H7 (cell line): ENCODE data around the gene GABARAPL1. TPM values are rescaled to one million over a fixed set of nuclear protein-coding genes. Genes with fewer than 3 reads are reported as not detected.
A peak's percentile ranks its signal among the peaks of the same experiment; 100 is the strongest.

Source experiments
- DNase-seq: peaks from one replicate; pipeline ENCODE4 v3.0.0; 2012
- H3K27me3 ChIP-seq: 2 replicates; pipeline ENCODE4 v1.6.0; 2011; ENCODE audit warnings: mild to moderate bottlenecking, low read length; ENCODE audit not compliant: control insufficient read depth, insufficient read depth
- H3K36me3 ChIP-seq: replicated peaks from 2 replicates; pipeline ENCODE4 v1.5.1; 2011; ENCODE audit warnings: low read length; ENCODE audit not compliant: control insufficient read depth, insufficient read depth
- H3K4me3 ChIP-seq: 2 replicates; pipeline ENCODE4 v1.5.1; 2011; ENCODE audit warnings: low read depth, mild to moderate bottlenecking, control low read depth, low read length, moderate library complexity; ENCODE audit not compliant: insufficient read depth
- total RNA-seq: library from RNA; depleted of rRNA; stranded (reverse); fragments of >200 nt; shearing (Covaris generic); gene quantifications from 2 replicates; pipeline ENCODE4 v1.2.3, GENCODE V29; 2014; rRNA removed

GABARAPL1 gene
- total RNA-seq, result 98.7 and 118 TPM in 2 replicates

DNA sequence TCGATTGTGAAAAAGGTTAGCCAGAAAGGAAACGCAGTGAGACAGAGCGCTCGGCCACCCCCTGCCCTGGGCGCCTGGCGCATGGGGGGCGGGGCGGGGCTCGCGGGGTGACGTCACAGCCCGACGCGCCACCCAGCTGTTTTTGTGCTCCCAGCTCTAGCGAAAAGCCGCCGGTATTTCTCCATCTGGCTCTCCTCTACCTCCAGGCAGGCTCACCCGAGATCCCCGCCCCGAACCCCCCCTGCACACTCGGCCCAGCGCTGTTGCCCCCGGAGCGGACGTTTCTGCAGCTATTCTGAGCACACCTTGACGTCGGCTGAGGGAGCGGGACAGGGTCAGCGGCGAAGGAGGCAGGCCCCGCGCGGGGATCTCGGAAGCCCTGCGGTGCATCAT is at the start of gene GABARAPL1:
Gene GABARAPL1 (plus strand): TSS at position 139 of the 393 bp plus-strand sequence. CDS start 253 bp downstream, at position 392.
- H3K4me3 ChIP-seq, result peak within 1 kb of the TSS; percentile 83
- DNase-seq, result peak; percentile 94
- H3K27me3 ChIP-seq, result no peaks in the 10 kb centered on the region
- no peaks in the 10 kb centered on the region for H3K36me3 ChIP-seq

DNA sequence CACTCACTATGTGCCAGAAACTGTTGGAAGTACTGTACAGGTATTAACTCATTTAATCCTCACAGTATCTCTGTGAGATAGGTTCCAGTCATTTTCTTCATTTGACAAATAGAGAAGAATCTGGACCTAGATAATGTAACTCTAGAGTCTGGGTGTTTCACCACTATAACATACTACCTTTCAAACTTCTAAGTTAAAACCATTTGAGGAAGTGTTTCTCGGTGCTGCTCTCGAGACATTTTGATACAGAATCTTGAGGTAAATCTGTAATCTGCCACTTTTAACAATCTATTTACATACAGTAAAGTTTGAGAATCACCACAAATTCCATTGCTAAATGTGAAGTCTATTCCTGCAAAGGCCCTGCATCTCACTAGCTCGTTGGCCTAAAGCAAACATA is 49.6 kb upstream of the GABARAPL1 start:
- no peak for DNase-seq
- H3K27me3 ChIP-seq, result no peaks in the 10 kb centered on the region
- H3K36me3 ChIP-seq, result no peaks in the 10 kb centered on the region
- H3K4me3 ChIP-seq, result no peak overlapping the region

DNA sequence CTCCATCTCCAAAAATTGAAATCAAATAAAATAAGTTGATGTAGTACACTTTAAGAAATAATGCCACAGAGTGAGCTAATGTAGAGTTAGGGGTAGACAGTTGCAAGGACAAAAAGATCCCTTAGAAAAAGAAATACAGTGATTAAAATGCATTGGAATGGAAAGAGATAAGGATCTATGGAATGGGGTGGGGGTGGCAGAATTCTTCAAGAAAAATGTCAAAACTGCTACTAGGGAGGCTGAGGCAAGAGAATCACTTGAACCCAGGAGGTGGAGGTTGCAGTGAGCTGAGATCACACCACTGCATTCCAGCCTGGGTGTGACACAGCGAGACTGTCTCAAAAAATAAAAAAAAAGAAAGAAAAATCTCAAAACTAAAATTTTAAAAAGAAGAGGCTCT is 47.3 kb upstream of the GABARAPL1 start:
- Histone ChIP-seq H3K4me3 (no peak overlapping the region), H3K36me3 (no peaks in the 10 kb centered on the region), H3K27me3 (no peaks in the 10 kb centered on the region)
- DNase-seq, result no peak

DNA sequence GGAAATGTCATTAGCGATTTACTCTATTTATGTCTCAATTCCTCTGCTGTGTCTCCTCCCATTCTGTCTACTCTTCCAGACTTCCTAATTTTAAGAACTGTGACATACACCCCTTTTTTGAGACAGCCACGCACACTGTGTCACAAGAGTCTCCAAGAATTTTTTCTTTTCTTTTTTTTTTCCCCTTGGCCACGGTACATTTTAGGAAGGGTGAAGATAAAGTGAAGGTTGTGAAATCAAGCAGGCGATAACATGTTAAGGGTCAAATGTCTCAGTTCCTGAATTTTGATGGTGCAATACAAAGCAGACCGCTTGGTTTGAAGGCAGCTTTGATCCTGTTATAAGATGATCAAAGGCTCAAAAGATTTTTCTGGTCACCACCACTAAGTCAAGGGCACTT is 45.1 kb upstream of the GABARAPL1 start:
- no peak for DNase-seq
- Histone ChIP-seq H3K4me3 (no peak overlapping the region), H3K36me3 (no peaks in the 10 kb centered on the region), H3K27me3 (no peaks in the 10 kb centered on the region)

- Histone ChIP-seq H3K4me3 (no peak overlapping the region), H3K27me3 (no peaks in the 10 kb centered on the region), H3K36me3 (no peaks in the 10 kb centered on the region)
- no peak for DNase-seq
Measured at GRCh38 chr12:10169104-10169503, 43.6 kb upstream of the GABARAPL1 start.

DNA sequence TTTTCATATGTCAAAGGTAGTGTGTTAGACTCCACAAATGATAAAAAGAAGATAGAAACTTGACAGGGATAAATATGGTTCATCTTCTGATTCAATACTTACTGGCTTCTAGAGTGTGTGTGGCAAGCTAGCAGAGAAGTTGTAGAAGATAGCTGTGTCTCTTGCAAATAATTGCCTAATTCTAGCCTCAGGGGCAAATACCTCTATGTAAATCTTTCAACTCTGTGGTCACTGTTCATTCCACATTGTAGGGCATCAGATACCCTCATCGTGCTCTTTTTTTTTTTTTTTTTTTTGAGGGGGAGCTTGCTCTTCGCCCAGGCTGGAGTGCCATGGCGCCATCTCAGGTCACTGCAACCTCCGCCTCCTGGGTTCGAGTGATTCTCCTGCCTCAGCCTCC is 42.5 kb upstream of the GABARAPL1 start:
- Histone ChIP-seq H3K27me3 (no peaks in the 10 kb centered on the region), H3K4me3 (no peak overlapping the region), H3K36me3 (no peaks in the 10 kb centered on the region)
- no peak for DNase-seq

- Histone ChIP-seq H3K27me3 (no peaks in the 10 kb centered on the region), H3K36me3 (no peaks in the 10 kb centered on the region), H3K4me3 (no peak within 1 kb of the TSS)
- DNase-seq, result no peak
Measured at GRCh38 chr12:10171973-10172728, 40.5 kb upstream of the GABARAPL1 start, which contains the start of gene OLR1. Gene OLR1 (minus strand): TSS chr12:10172132. CDS start chr12:10172077, 55 bp downstream.

DNA sequence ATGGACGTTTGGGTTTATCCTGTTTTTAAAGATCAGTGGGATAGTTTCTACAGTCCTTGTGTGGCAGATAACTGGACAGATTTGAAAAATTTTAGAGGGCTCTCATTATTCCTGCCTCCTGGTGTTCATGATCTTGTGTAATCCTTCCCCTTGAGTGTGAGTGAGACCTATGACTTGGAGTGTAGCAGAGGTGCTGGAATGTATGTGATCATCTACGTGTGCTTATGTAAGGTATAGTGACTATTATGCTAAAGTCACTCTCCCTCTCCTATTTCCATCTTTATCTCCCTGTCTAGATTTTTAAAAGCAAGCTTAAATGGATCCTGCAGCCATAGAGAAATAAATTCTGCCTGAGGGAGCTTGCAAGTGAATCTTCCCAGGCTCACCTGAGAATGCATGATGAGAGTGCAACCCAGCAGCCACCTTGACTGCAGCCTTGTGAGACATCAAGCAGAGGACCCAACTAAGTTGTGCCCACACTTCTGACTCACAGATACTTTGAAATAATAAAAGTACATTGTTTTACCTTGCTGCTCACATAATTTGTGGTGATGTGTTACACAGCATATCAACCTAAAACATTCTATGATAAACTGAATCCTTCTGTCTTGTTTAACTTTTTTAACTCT is 37.6 kb upstream of the GABARAPL1 start:
- Histone ChIP-seq H3K36me3 (no peaks in the 10 kb centered on the region), H3K4me3 (no peak overlapping the region), H3K27me3 (no peaks in the 10 kb centered on the region)
- DNase-seq, result no peak

GRCh38 chr12:10175846-10176636 is 36.6 kb upstream of the GABARAPL1 start:
- Histone ChIP-seq H3K4me3 (no peak overlapping the region), H3K36me3 (no peaks in the 10 kb centered on the region), H3K27me3 (no peaks in the 10 kb centered on the region)
- DNase-seq, result no peak

DNA sequence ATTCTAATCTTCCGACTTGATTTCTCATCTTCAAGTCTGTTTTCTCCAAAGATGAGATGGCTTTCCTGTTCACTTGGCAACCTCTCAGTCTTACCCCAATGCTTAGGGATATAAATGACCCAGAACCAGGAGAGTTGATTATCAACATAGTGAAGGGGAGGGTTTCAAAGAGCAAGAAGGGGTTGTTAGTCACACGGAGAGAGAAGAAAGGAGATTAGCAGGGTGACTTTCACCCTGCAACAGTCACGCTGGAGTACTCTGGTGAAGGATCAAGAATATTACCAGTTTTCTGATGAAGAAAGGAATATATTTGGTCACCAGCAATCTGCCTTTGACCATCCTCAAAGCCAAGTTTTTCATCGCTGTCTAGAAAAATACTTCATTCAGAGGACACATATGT is 33.9 kb upstream of the GABARAPL1 start, which contains the start of gene TMEM52B:
Gene TMEM52B (plus strand): TSS at position 212 of the 400 bp plus-strand sequence. CDS start 543 bp downstream, outside the sequence.
- no peaks in the 10 kb centered on the region for H3K36me3 ChIP-seq
- no peaks in the 10 kb centered on the region for H3K27me3 ChIP-seq
- no peak within 1 kb of the TSS for H3K4me3 ChIP-seq
- no peak for DNase-seq

GRCh38 chr12:10179776-10180181 is 32.9 kb upstream of the GABARAPL1 start:
- no peak for DNase-seq
- no peaks in the 10 kb centered on the region for H3K27me3 ChIP-seq
- no peaks in the 10 kb centered on the region for H3K36me3 ChIP-seq
- H3K4me3 ChIP-seq, result no peak overlapping the region

GRCh38 chr12:10182354-10183049 is 30.2 kb upstream of the GABARAPL1 start:
- H3K36me3 ChIP-seq, result no peaks in the 10 kb centered on the region
- H3K27me3 ChIP-seq, result no peaks in the 10 kb centered on the region
- no peak for DNase-seq
- no peak overlapping the region for H3K4me3 ChIP-seq

GRCh38 chr12:10184261-10184843 is 28.3 kb upstream of the GABARAPL1 start:
- no peak overlapping the region for H3K4me3 ChIP-seq
- DNase-seq, result no peak
- no peaks in the 10 kb centered on the region for H3K27me3 ChIP-seq
- no peaks in the 10 kb centered on the region for H3K36me3 ChIP-seq

DNA sequence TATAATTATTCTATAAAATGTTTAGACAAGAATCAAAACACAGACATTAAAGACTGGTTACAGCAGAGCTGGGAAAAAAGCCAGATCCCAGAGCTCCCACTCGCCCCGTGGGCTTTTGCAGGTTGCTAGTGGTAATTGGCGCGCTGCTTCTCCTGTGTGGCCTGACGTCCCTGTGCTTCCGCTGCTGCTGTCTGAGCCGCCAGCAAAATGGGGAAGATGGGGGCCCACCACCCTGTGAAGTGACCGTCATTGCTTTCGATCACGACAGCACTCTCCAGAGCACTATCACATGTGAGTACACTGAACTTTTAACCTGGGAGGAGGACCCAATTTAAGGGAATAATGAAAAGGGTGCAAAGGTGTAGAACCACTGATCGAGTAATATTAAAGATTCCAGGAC is 26.4 kb upstream of the GABARAPL1 start:
- no peaks in the 10 kb centered on the region for H3K27me3 ChIP-seq
- H3K4me3 ChIP-seq, result no peak overlapping the region
- no peak for DNase-seq
- no peaks in the 10 kb centered on the region for H3K36me3 ChIP-seq
